Choroid plexus epithelial cell (primary cell): ENCODE results near the gene SOD3.

Experiments used
- DNase-seq: peaks from one replicate; pipeline ENCODE4 v3.0.0-alpha.2; 2010; ENCODE audit warnings: low read depth
- H3K4me3 ChIP-seq: 2 replicates; pipeline ENCODE4 v1.5.1; 2011; ENCODE audit warnings: low read depth, mild to moderate bottlenecking, control low read depth, low read length, moderate library complexity
- CTCF ChIP-seq: conservative IDR thresholded peaks from 2 replicates; pipeline ENCODE4 v1.5.1; 2011; ENCODE audit warnings: low read depth, mild to moderate bottlenecking, control low read depth, inconsistent platforms, low read length, moderate library complexity

The SOD3 gene

DNA sequence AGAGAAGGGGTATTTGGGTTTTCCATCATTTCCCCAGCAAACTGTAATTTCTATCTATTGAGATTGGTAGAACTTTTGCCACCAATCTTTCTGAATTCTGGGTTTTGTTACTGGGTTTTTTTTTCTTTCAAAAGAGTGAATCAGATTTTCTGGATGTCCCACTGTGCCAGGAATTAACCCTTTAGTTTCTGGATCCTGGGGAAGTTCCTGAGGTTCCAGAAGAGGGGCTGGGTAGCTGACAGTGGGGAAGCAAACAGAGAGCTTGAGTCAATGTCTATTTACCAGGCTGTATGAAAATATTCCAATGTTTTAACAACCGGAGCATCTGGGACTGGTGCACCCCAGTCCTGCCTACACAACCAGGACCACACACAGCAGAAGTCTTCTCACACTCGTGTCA lies 25.8 kb upstream of the SOD3 start:
- TF ChIP-seq CTCF = no peak
- H3K4me3 ChIP-seq = no peak overlapping the region
- no peak for DNase-seq

DNA sequence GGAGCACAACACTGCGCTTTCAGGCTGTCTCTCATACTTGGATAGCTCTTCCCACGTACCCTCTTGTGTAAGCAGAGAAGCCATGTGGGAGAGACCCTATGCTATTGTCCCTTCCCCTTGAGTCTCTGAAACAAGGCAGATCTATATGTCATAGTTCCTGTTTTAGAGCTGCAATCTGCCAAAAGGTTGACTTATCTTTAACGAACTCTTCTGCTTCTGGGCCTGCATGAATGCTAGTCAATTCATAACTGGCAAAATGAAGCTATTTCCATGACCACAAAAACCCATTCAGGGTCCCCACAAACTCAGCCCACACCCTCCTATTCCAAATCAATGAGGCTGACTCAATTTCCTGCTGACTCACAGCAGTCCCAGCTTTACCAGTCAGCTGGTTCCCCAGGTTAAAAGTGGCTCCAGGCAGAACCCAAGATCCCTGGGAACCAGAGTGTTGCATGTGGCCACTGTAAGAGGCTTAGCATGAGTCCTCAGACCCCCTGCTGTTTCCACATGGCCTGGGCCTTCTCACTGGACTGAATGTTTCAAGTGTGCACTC lies 25.3 kb upstream of the SOD3 start:
- TF ChIP-seq CTCF = no peak
- peak; percentile 97 for DNase-seq
- no peak overlapping the region for H3K4me3 ChIP-seq

GRCh38 chr4:24770667-24771066 lies 24.7 kb upstream of the SOD3 start:
- DNase-seq = no peak
- no peak for TF ChIP-seq CTCF
- no peak overlapping the region for H3K4me3 ChIP-seq

DNA sequence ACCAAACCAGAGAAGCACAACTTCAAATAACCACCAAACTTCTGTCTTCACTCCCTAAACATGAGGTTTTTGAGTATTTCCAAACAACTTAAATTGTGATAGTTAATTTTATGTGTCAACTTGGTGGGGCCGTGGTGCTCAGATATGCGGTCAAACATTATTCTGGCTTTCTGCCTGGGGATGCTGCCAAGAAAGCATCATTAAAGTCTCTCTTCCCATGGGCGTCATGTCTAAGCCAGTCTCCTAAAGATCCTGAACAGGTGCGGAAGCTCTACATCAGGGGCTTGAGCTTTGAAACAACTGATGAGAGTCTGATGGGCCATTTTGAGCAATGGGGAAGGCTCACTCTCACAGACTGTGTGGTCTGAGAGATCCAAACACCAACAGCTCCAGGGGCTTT lies 24.1 kb upstream of the SOD3 start:
- no peak for DNase-seq
- H3K4me3 ChIP-seq = no peak overlapping the region
- no peak for TF ChIP-seq CTCF

DNA sequence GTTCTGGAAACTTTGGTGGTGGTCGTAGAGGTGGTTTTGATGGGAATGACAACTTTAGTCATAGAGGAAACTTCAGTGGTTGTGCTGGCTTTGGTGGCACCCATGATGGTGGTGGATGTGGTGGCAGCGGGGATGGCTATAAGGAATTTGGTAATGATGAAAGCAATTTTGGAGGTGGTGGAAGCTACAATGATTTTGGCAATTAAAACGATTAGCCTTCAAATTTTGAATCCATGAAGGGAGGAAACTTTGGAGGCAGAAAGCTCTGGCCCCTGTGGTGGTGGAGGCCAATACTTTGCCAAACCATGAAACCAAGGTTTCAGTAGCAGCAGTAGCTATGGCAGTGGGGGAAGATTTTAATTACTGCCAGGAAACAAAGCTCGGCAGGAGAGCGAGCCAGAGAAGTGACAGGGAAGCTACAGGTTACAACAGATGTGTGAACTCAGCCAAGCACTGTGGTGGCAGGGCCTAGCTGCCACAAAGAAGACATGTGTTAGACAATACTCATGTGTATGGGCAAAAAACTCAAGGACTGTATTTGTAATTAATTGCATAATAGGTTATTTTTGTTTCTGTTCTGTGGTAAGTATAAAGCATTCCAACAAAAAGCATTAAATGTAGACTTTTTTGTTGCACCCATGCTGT lies 23.2 kb upstream of the SOD3 start:
- no peak for TF ChIP-seq CTCF
- H3K4me3 ChIP-seq = no peak overlapping the region
- DNase-seq = no peak

- no peak for TF ChIP-seq CTCF
- DNase-seq = no peak
- H3K4me3 ChIP-seq = no peak overlapping the region
Observed at GRCh38 chr4:24772952-24773351, 22.4 kb upstream of the SOD3 start.

DNA sequence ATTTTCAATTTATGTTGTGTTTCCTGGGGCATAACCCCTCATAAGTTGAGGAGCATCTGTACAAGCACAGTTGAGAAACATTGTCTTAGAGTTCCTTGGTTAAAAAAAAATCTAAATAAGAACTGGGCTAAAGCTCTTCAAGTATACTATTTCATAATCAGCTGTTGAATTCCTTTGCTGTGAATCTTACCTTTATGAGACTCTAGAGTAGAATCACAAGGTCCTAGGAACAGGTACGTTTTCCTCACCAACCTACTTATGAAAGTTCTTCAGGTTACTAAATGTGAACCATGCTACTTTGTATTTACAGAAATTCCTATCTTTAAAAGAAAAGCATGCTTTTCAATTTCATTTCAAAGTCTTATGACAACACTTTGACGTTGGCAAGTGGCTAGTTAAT lies 20.9 kb upstream of the SOD3 start:
- TF ChIP-seq CTCF = no peak
- H3K4me3 ChIP-seq = no peak overlapping the region
- peak; percentile 53 for DNase-seq
